Gastroesophageal sphincter (tissue), 4 donors: ENCODE measurements around the gene DYNC2I2. TPM values are rescaled to one million over a fixed set of nuclear protein-coding genes. Genes with fewer than 3 reads are reported as not detected.

Source experiments
- ATAC-seq: fragments of 150-250 bp; one replicate; pipeline ENCODE4 v1.9.1; 2016; ENCODE audit warnings: mild to moderate bottlenecking, moderate library complexity
- H3K27ac ChIP-seq, 4 donors: fragments of 200-600 bp; sonication (generic) in 3 of 4; 1 replicate in 3 of 4; 2 replicates in 1 of 4; pipeline ENCODE4 v1.5.1; 2016 to 2019
- H3K27me3 ChIP-seq: fragments of 200-600 bp; sonication (generic); one replicate; pipeline ENCODE4 v1.5.1; 2019
- H3K36me3 ChIP-seq, 2 donors: fragments of 200-600 bp; sonication (generic); one replicate each; pipeline ENCODE4 v1.5.1; 2019; ENCODE audit warnings: control low read depth in 1 of 2
- H3K4me1 ChIP-seq, 3 donors: fragments of 200-600 bp; sonication (generic); 1 replicate in 2 of 3; 2 replicates in 1 of 3; pipeline ENCODE4 v1.5.1; 2016 to 2019; ENCODE audit warnings: control low read depth in 2 of 3
- H3K4me3 ChIP-seq, 2 donors: fragments of 200-600 bp; sonication (generic); one replicate each; pipeline ENCODE4 v1.5.1; 2019; ENCODE audit warnings: mild to moderate bottlenecking in 1 of 2, moderate library complexity in 1 of 2
- H3K9me3 ChIP-seq, 3 donors: fragments of 200-600 bp; sonication (generic); one replicate each; pipeline ENCODE4 v1.5.1; 2017 to 2019; ENCODE audit warnings: control low read depth in 2 of 3
- EP300 ChIP-seq: sonication (generic); formaldehyde crosslinking; IDR thresholded peaks from one replicate; pipeline ENCODE4 v1.6.1; 2017; ENCODE audit warnings: antibody characterized with exemption, mild to moderate bottlenecking
- POLR2A ChIP-seq, 2 donors: fragments of 450-650 bp; IDR thresholded peaks; one replicate each; pipeline ENCODE4 v1.6.1; 2017; ENCODE audit warnings: antibody characterized with exemption in 2 of 2, mild to moderate bottlenecking in 2 of 2, moderate library complexity in 1 of 2
- POLR2AphosphoS5 ChIP-seq: sonication (generic); formaldehyde crosslinking; IDR thresholded peaks from one replicate; pipeline ENCODE4 v1.6.1; 2017; ENCODE audit warnings: antibody characterized with exemption
- WGBS, 2 donors: methylation state at CpG; one replicate each; pipeline ENCODE4 v1.1.5; 2018; ENCODE audit warnings: low coverage in 1 of 2; 5-methylcytosine and 5-hydroxymethylcytosine counted together
- total RNA-seq, 4 donors: library from RNA; depleted of rRNA; stranded (reverse); fragments of >200 nt; gene quantifications; one replicate each; pipeline ENCODE4 v1.1.0, GENCODE V29; 2016
- TF ChIP-seq, protein P1 (sequence below), 4 experiments: fragments of 200-600 bp in 2 of 4; fragments of 450-650 bp in 2 of 4; sonication (generic) in 1 of 4; IDR thresholded peaks; one replicate each; pipeline ENCODE4 v1.5.1; 2017 to 2019; ENCODE audit warnings: antibody characterized with exemption in 4 of 4, mild to moderate bottlenecking in 2 of 4, moderate library complexity in 2 of 4

The DYNC2I2 gene
- total RNA-seq, 4 donors from 2014 or later = 28.3 to 47.0 (median 37.7) TPM

DNA sequence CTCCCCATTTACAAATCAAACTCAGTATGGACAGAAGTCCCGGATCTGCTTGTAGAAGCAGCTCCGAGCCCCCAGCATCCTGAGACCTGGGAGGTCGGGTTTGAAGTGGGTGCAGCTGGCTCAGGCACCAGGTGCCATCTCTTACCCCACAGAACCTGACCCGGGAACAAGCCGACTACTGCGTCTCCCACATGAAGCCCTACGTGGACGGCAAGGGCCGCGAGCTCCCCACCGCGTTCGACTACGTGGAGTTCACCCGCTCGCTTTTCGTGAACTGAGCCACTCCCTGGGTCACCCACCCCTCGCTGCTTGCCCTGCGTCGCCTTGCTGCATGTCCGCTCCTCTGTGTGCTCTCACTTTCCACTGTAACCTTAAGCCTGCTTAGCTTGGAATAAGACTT lies 23.6 kb downstream of the DYNC2I2 start:
- Histone ChIP-seq H3K27me3 (no peaks in the 10 kb centered on the region), H3K4me1 (peaks cover 3 to 48% (median 27%) of the 10 kb centered on the region in 3 donors), H3K27ac (peak overlapping the region in 3 of 4 donors; percentile 21 to 89 (median 31)), H3K36me3 (peaks cover 0 to 67% of the 10 kb centered on the region in 2 donors), H3K9me3 (no peaks in the 10 kb centered on the region), H3K4me3 (no peak overlapping the region)
- 83 to 93% methylated on average over 11 to 17 of the region's 21 CpGs for WGBS, 2 donors
- TF ChIP-seq POLR2A (IDR thresholded peaks at IDR 0.05) (no peak), POLR2AphosphoS5 (no peak), EP300 (no peak)
- TF ChIP-seq, protein P1, sequence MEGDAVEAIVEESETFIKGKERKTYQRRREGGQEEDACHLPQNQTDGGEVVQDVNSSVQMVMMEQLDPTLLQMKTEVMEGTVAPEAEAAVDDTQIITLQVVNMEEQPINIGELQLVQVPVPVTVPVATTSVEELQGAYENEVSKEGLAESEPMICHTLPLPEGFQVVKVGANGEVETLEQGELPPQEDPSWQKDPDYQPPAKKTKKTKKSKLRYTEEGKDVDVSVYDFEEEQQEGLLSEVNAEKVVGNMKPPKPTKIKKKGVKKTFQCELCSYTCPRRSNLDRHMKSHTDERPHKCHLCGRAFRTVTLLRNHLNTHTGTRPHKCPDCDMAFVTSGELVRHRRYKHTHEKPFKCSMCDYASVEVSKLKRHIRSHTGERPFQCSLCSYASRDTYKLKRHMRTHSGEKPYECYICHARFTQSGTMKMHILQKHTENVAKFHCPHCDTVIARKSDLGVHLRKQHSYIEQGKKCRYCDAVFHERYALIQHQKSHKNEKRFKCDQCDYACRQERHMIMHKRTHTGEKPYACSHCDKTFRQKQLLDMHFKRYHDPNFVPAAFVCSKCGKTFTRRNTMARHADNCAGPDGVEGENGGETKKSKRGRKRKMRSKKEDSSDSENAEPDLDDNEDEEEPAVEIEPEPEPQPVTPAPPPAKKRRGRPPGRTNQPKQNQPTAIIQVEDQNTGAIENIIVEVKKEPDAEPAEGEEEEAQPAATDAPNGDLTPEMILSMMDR (IDR thresholded peaks at IDR 0.05) = no peak
- ATAC-seq = no peak

DNA sequence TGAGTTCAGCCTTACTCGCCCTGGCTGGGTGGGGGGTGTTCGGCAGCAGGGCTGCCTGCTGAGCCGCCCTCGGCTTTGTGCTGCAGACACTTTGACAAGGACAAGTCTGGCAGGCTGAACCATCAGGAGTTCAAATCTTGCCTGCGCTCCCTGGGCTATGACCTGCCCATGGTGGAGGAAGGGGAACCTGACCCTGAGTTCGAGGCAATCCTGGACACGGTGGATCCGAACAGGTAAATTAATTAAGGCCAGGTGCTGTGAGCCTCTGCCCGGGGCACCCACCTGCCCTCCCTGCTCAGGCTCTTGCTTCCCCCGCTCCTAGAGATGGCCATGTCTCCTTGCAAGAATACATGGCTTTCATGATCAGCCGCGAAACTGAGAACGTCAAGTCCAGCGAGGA lies 24.2 kb downstream of the DYNC2I2 start:
- peaks cover 3 to 53% (median 30%) of the 10 kb centered on the region in 3 donors for H3K4me1 ChIP-seq
- no peaks in the 10 kb centered on the region for H3K27me3 ChIP-seq
- TF ChIP-seq, protein P1 (IDR thresholded peaks at IDR 0.05) = no peak
- TF ChIP-seq POLR2AphosphoS5 (no peak), EP300 (no peak), POLR2A (IDR thresholded peaks at IDR 0.05) (no peak)
- H3K9me3 ChIP-seq = no peaks in the 10 kb centered on the region
- 20 to 60% methylated on average over 1 of the region's 14 CpGs for WGBS, 2 donors
- peak overlapping the region in 2 of 4 donors; percentile 31 to 89 for H3K27ac ChIP-seq
- ATAC-seq = no peak
- peaks cover 0 to 73% of the 10 kb centered on the region in 2 donors for H3K36me3 ChIP-seq
- H3K4me3 ChIP-seq = no peak overlapping the region

DNA sequence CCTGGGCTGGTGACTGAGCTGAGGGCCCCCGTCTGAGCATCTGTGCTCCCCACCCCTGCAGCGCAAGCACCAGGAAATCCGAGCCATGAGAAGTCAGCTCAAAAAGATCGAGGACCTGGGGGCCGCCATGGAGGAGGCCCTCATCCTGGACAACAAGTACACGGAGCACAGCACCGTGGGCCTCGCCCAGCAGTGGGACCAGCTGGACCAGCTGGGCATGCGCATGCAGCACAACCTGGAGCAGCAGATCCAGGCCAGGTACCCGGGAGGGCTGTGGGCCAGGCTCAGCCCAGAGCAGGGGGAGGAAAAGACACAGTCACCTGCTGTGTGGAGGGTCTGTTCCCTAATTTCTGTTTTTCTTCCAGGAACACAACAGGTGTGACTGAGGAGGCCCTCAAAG lies 24.6 kb downstream of the DYNC2I2 start:
- peak overlapping the region in 2 of 4 donors; percentile 31 to 89 for H3K27ac ChIP-seq
- peaks cover 3 to 57% (median 30%) of the 10 kb centered on the region in 3 donors for H3K4me1 ChIP-seq
- 60% methylated on average over 1 of the region's 10 CpGs; no CpG with 5 or more reads in 1 of the 2 donors for WGBS, 2 donors
- no peak for ATAC-seq
- no peaks in the 10 kb centered on the region for H3K9me3 ChIP-seq
- peaks cover 0 to 77% of the 10 kb centered on the region in 2 donors for H3K36me3 ChIP-seq
- no peak overlapping the region for H3K4me3 ChIP-seq
- TF ChIP-seq EP300 (no peak), POLR2AphosphoS5 (no peak), POLR2A (IDR thresholded peaks at IDR 0.05) (no peak)
- TF ChIP-seq, protein P1 (IDR thresholded peaks at IDR 0.05) = no peak
- no peaks in the 10 kb centered on the region for H3K27me3 ChIP-seq

DNA sequence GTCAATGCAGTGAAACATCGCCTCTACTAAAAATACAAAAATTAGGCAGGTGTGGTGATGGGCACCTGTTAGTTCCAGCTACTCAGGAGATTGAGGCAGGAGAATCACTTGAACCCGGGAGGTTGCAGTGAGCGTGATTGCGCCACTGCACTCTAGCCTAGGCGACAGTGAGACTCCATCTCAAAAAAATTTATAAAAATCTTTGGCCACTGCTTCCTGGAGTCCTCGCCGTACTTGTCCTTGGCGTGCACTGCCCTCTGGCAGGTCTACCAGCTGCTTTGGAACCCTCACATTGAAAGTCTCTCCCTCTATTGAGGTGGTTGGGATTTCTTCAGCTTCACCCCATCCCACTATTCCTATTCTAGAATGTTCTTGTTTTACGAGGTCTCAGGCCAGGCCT lies 25.0 kb downstream of the DYNC2I2 start:
- WGBS, 2 donors = 90 to 96% methylated on average over 7 to 8 of the region's 9 CpGs
- peaks cover 3 to 57% (median 30%) of the 10 kb centered on the region in 3 donors for H3K4me1 ChIP-seq
- no peak for ATAC-seq

More for the DNA sequence above, 25.0 kb downstream of the DYNC2I2 start:
- no peak overlapping the region for H3K4me3 ChIP-seq
- H3K27ac ChIP-seq = peak overlapping the region in 1 of 4 donors; percentile 89
- TF ChIP-seq, protein P1 (IDR thresholded peaks at IDR 0.05) = no peak
- TF ChIP-seq POLR2A (IDR thresholded peaks at IDR 0.05) (no peak), EP300 (no peak), POLR2AphosphoS5 (no peak)
- no peaks in the 10 kb centered on the region for H3K9me3 ChIP-seq
- no peaks in the 10 kb centered on the region for H3K27me3 ChIP-seq
- H3K36me3 ChIP-seq = peaks cover 0 to 81% of the 10 kb centered on the region in 2 donors
